Endodermal cell (in vitro differentiated cells): ENCODE results near the gene CAPN2. TPM values are rescaled to one million over a fixed set of nuclear protein-coding genes. Genes with fewer than 3 reads are reported as not detected.

Source experiments
- DNase-seq: peaks from one replicate; pipeline ENCODE4 v3.0.0-alpha.2; 2017
- H3K27ac ChIP-seq: 2 replicates; pipeline ENCODE4 v1.5.1; 2013; ENCODE audit warnings: mild to moderate bottlenecking, low read depth, low read length, moderate library complexity
- H3K27me3 ChIP-seq: 2 replicates; pipeline ENCODE4 v1.6.1; 2013; ENCODE audit warnings: mild to moderate bottlenecking, low read length, moderate library complexity; ENCODE audit not compliant: insufficient read depth, control insufficient read depth, poor library complexity, severe bottlenecking
- H3K36me3 ChIP-seq: 2 replicates; pipeline ENCODE4 v1.7.0; 2013; ENCODE audit warnings: mild to moderate bottlenecking, low read length, moderate library complexity; ENCODE audit not compliant: control insufficient read depth, insufficient read depth
- H3K4me1 ChIP-seq: one replicate; pipeline ENCODE4 v1.7.0; 2013; ENCODE audit warnings: low read length; ENCODE audit not compliant: control insufficient read depth, insufficient read depth
- H3K4me3 ChIP-seq: 2 replicates; pipeline ENCODE4 v1.5.1; 2013; ENCODE audit warnings: mild to moderate bottlenecking, low read length, moderate library complexity
- H3K9ac ChIP-seq: 2 replicates; pipeline ENCODE4 v1.6.1; 2013; ENCODE audit warnings: mild to moderate bottlenecking, low read length, moderate library complexity; ENCODE audit not compliant: poor library complexity, severe bottlenecking; ENCODE audit errors: extremely low read depth
- H3K9me3 ChIP-seq: 2 replicates; pipeline ENCODE4 v1.6.1; 2013; ENCODE audit warnings: mild to moderate bottlenecking, low read length, moderate library complexity; ENCODE audit not compliant: control insufficient read depth
- H3K27ac Mint-ChIP-seq: 2 replicates; pipeline ENCODE4 v1.8.0; 2020; ENCODE audit warnings: mixed read lengths
- H3K27me3 Mint-ChIP-seq: 2 replicates; pipeline ENCODE4 v1.8.0; 2021; ENCODE audit warnings: mild to moderate bottlenecking, mixed read lengths; ENCODE audit not compliant: insufficient read depth
- H3K36me3 Mint-ChIP-seq: 2 replicates; pipeline ENCODE4 v1.8.0; 2020; ENCODE audit warnings: low read depth, mixed read lengths
- H3K4me1 Mint-ChIP-seq: 2 replicates; pipeline ENCODE4 v1.8.0; 2020; ENCODE audit warnings: mixed read lengths
- H3K4me3 Mint-ChIP-seq: 2 replicates; pipeline ENCODE4 v1.8.0; 2020; ENCODE audit warnings: mild to moderate bottlenecking, moderate library complexity, mixed read lengths
- H3K9me3 Mint-ChIP-seq: 2 replicates; pipeline ENCODE4 v1.8.0; 2020; ENCODE audit warnings: mild to moderate bottlenecking, mixed read lengths
- CTCF ChIP-seq: fragments of 200-600 bp; sonication (generic); conservative IDR thresholded peaks from 2 replicates; pipeline ENCODE4 v1.5.0; 2021; ENCODE audit warnings: antibody characterized with exemption, mild to moderate bottlenecking
- WGBS, 2 experiments: methylation state at CpG; one replicate each; pipeline versions ENCODE4 v1.1.5 to v1.1.7; 2013; ENCODE audit warnings: missing lambda C conversion rate in 2 of 2, mixed read lengths in 1 of 2; ENCODE audit not compliant: insufficient coverage in 1 of 2, insufficient read length in 1 of 2; 5-methylcytosine and 5-hydroxymethylcytosine counted together
- total RNA-seq, 2 donors: library from RNA; stranded (reverse); fragmentation: NEBNext Ultra II Directional in 1 of 2; extraction: Animal tissue kit (Norgen Biotek cat#: 25700) in 1 of 2; gene quantifications; 2 replicates in 1 of 2; 3 replicates in 1 of 2; pipeline ENCODE4 v1.2.1, GENCODE V29; 2021

CAPN2 gene
- total RNA-seq, 2 donors from 2014 or later: 49.2 to 49.7 TPM

- no peaks in the 10 kb centered on the region for H3K9me3 Mint-ChIP-seq
- peaks cover 7% of the 10 kb centered on the region for H3K27me3 ChIP-seq
- H3K4me1 ChIP-seq: peaks cover 5% of the 10 kb centered on the region
- no peak overlapping the region for H3K27ac Mint-ChIP-seq
- no peak overlapping the region for H3K4me3 ChIP-seq
- H3K9me3 ChIP-seq: no peaks in the 10 kb centered on the region
- H3K36me3 ChIP-seq: peaks cover 57% of the 10 kb centered on the region
- H3K4me3 Mint-ChIP-seq: no peak overlapping the region
- TF ChIP-seq CTCF: no peak
- 85 to 100% methylated on average over 1 to 13 of the region's 13 CpGs for whole genome bisulfite sequencing, 2 experiments
- H3K36me3 Mint-ChIP-seq: peaks cover 38% of the 10 kb centered on the region
- no peak overlapping the region for H3K27ac ChIP-seq
- DNase-seq: no peak
- no peak overlapping the region for H3K9ac ChIP-seq
- H3K4me1 Mint-ChIP-seq: peaks cover 10% of the 10 kb centered on the region
- H3K27me3 Mint-ChIP-seq: peaks cover 24% of the 10 kb centered on the region
Observed at GRCh38 chr1:223750730-223751570, 38.6 kb downstream of the CAPN2 start.

- Histone ChIP-seq H3K4me1 (peaks cover 5% of the 10 kb centered on the region), H3K9me3 (no peaks in the 10 kb centered on the region), H3K27ac (no peak overlapping the region), H3K27me3 (peaks cover 7% of the 10 kb centered on the region), H3K36me3 (peaks cover 59% of the 10 kb centered on the region), H3K4me3 (no peak overlapping the region), H3K9ac (no peak overlapping the region)
- H3K4me3 Mint-ChIP-seq: no peak overlapping the region
- TF ChIP-seq CTCF: no peak
- peaks cover 10% of the 10 kb centered on the region for H3K4me1 Mint-ChIP-seq
- no peak overlapping the region for H3K27ac Mint-ChIP-seq
- DNase-seq: no peak
- 91 to 97% methylated on average over 1 to 4 of the region's 4 CpGs for WGBS, 2 experiments
- no peaks in the 10 kb centered on the region for H3K9me3 Mint-ChIP-seq
- H3K36me3 Mint-ChIP-seq: peaks cover 37% of the 10 kb centered on the region
- peaks cover 21% of the 10 kb centered on the region for H3K27me3 Mint-ChIP-seq
Observed at GRCh38 chr1:223751696-223752095, 39.4 kb downstream of the CAPN2 start.

- TF ChIP-seq CTCF: no peak
- Histone ChIP-seq H3K4me3 (no peak overlapping the region), H3K9ac (no peak overlapping the region), H3K27ac (no peak overlapping the region), H3K27me3 (peaks cover 7% of the 10 kb centered on the region), H3K4me1 (peaks cover 12% of the 10 kb centered on the region), H3K36me3 (peaks cover 70% of the 10 kb centered on the region), H3K9me3 (no peaks in the 10 kb centered on the region)
- peak; percentile 88 for DNase-seq
- Mint-ChIP-seq H3K27me3 (peaks cover 9% of the 10 kb centered on the region), H3K9me3 (no peaks in the 10 kb centered on the region), H3K27ac (no peak overlapping the region), H3K4me1 (peaks cover 14% of the 10 kb centered on the region), H3K36me3 (peaks cover 30% of the 10 kb centered on the region), H3K4me3 (no peak overlapping the region)
- 79 to 85% methylated on average over 7 to 15 of the region's 15 CpGs for WGBS, 2 experiments
Observed at GRCh38 chr1:223752721-223753515, 40.6 kb downstream of the CAPN2 start.
